Measurements from ENCODE around the gene LMO7. TPM values are rescaled to one million over a fixed set of nuclear protein-coding genes. Genes with fewer than 3 reads are reported as not detected.
"Not testable (repeated sequence)": the region's sequence is repeated elsewhere in the genome, so short reads cannot be mapped to it uniquely, and the experiment has no call there.

LMO7 gene
- total RNA-seq, 2 experiments from 2014 or later = 22.0 to 23.4 TPM

GRCh38 chr13:75715601-75716523 lies 79.7 kb downstream of the LMO7 start:
- no peak overlapping the region for H3K4me3 Mint-ChIP-seq
- ATAC-seq (ENCODE audit: low read depth) (no peak), DNase-seq (no peak)
- H3K36me3 Mint-ChIP-seq = peaks cover 5% of the 10 kb centered on the region
- no peaks in the 10 kb centered on the region for H3K27me3 Mint-ChIP-seq
- no peak overlapping the region for H3K27ac Mint-ChIP-seq
- POLR2A ChIA-PET = no interaction called here
- H3K9me3 Mint-ChIP-seq = peaks cover 2% of the 10 kb centered on the region
- peaks cover 6% of the 10 kb centered on the region for H3K4me1 Mint-ChIP-seq

- POLR2A ChIA-PET = no interaction called here
- peaks cover 6% of the 10 kb centered on the region for H3K4me1 Mint-ChIP-seq
- H3K36me3 Mint-ChIP-seq = peaks cover 6% of the 10 kb centered on the region
- H3K4me3 Mint-ChIP-seq = no peak overlapping the region
- no peak for DNase-seq
- no peaks in the 10 kb centered on the region for H3K27me3 Mint-ChIP-seq
- no peaks in the 10 kb centered on the region for H3K9me3 Mint-ChIP-seq
- no peak for ATAC-seq (ENCODE audit: low read depth)
- H3K27ac Mint-ChIP-seq = no peak overlapping the region
These were observed 81.4 kb downstream of the LMO7 start for GRCh38 chr13:75717525-75717924.

GRCh38 chr13:75721307-75721706 lies 85.2 kb downstream of the LMO7 start:
- H3K4me3 Mint-ChIP-seq = no peak overlapping the region
- DNase-seq (no peak), ATAC-seq (ENCODE audit: low read depth) (no peak)
- H3K4me1 Mint-ChIP-seq = peaks cover 2% of the 10 kb centered on the region
- no peaks in the 10 kb centered on the region for H3K27me3 Mint-ChIP-seq
- no peak overlapping the region for H3K27ac Mint-ChIP-seq
- peaks cover 3% of the 10 kb centered on the region for H3K36me3 Mint-ChIP-seq
- POLR2A ChIA-PET = no interaction called here
- H3K9me3 Mint-ChIP-seq = no peaks in the 10 kb centered on the region

GRCh38 chr13:75723901-75724300 lies 87.8 kb downstream of the LMO7 start:
- H3K27me3 Mint-ChIP-seq = no peaks in the 10 kb centered on the region
- no peak for ATAC-seq (ENCODE audit: low read depth)
- H3K4me1 Mint-ChIP-seq = peaks cover 2% of the 10 kb centered on the region
- H3K4me3 Mint-ChIP-seq = no peak overlapping the region
- H3K36me3 Mint-ChIP-seq = peaks cover 3% of the 10 kb centered on the region
- POLR2A ChIA-PET = no interaction called here
- DNase-seq = no peak
- no peak overlapping the region for H3K27ac Mint-ChIP-seq
- no peaks in the 10 kb centered on the region for H3K9me3 Mint-ChIP-seq

GRCh38 chr13:75724752-75725517 lies 88.8 kb downstream of the LMO7 start:
- DNase-seq = no peak

GRCh38 chr13:75725736-75726135 lies 89.6 kb downstream of the LMO7 start:
- Mint-ChIP-seq H3K4me1 (no peaks in the 10 kb centered on the region), H3K9me3 (no peaks in the 10 kb centered on the region), H3K4me3 (no peak overlapping the region), H3K27ac (no peak overlapping the region), H3K27me3 (no peaks in the 10 kb centered on the region), H3K36me3 (peaks cover 1% of the 10 kb centered on the region)
- DNase-seq (no peak), ATAC-seq (ENCODE audit: low read depth) (no peak)
- POLR2A ChIA-PET = no interaction called here

More at GRCh38 chr13:75724752-75725517, 88.8 kb downstream of the LMO7 start:
- no peak overlapping the region for H3K4me3 Mint-ChIP-seq
- H3K27me3 Mint-ChIP-seq = no peaks in the 10 kb centered on the region
- POLR2A ChIA-PET = no interaction called here
- no peak for ATAC-seq (ENCODE audit: low read depth)
- no peaks in the 10 kb centered on the region for H3K9me3 Mint-ChIP-seq
- H3K4me1 Mint-ChIP-seq = no peaks in the 10 kb centered on the region
- peaks cover 1% of the 10 kb centered on the region for H3K36me3 Mint-ChIP-seq
- no peak overlapping the region for H3K27ac Mint-ChIP-seq

GRCh38 chr13:75726306-75726705 lies 90.2 kb downstream of the LMO7 start:
- Mint-ChIP-seq H3K36me3 (no peaks in the 10 kb centered on the region), H3K27ac (no peak overlapping the region)
- POLR2A ChIA-PET = no interaction called here

GRCh38 chr13:75733113-75733512 lies 97.0 kb downstream of the LMO7 start:
- H3K27me3 Mint-ChIP-seq; H3K27ac Mint-ChIP-seq; H3K4me3 Mint-ChIP-seq; H3K36me3 Mint-ChIP-seq; H3K9me3 Mint-ChIP-seq; H3K4me1 Mint-ChIP-seq; POLR2A ChIA-PET; DNase-seq; ATAC-seq (ENCODE audit: low read depth): not testable (repeated sequence)

More at GRCh38 chr13:75726306-75726705, 90.2 kb downstream of the LMO7 start:
- no peak overlapping the region for H3K4me3 Mint-ChIP-seq
- no peak for DNase-seq
- H3K27me3 Mint-ChIP-seq = no peaks in the 10 kb centered on the region
- no peak for ATAC-seq (ENCODE audit: low read depth)
- H3K9me3 Mint-ChIP-seq = peaks cover 1% of the 10 kb centered on the region
- no peaks in the 10 kb centered on the region for H3K4me1 Mint-ChIP-seq

- POLR2A ChIA-PET = no interaction called here
- no peaks in the 10 kb centered on the region for H3K27me3 Mint-ChIP-seq
- peaks cover 5% of the 10 kb centered on the region for H3K36me3 Mint-ChIP-seq
- H3K27ac Mint-ChIP-seq = no peak overlapping the region
- no peaks in the 10 kb centered on the region for H3K4me1 Mint-ChIP-seq
- H3K4me3 Mint-ChIP-seq = no peak overlapping the region
- DNase-seq (no peak), ATAC-seq (ENCODE audit: low read depth) (no peak)
- H3K9me3 Mint-ChIP-seq = peaks cover 6% of the 10 kb centered on the region
These were observed 100.0 kb downstream of the LMO7 start for GRCh38 chr13:75736173-75736572.

- Mint-ChIP-seq H3K4me1 (no peaks in the 10 kb centered on the region), H3K36me3 (peaks cover 2% of the 10 kb centered on the region), H3K9me3 (peaks cover 9% of the 10 kb centered on the region), H3K27me3 (no peaks in the 10 kb centered on the region), H3K4me3 (no peak overlapping the region), H3K27ac (no peak overlapping the region)
- DNase-seq (no peak), ATAC-seq (ENCODE audit: low read depth) (no peak)
- POLR2A ChIA-PET = interaction anchor here (0.7 kb wide), 1 partner anchor 35 kb away, joined by 3 read pairs; no protein-coding TSS in a partner anchor
These were observed 102.7 kb downstream of the LMO7 start for GRCh38 chr13:75738841-75739240.

- H3K4me3 Mint-ChIP-seq = no peak overlapping the region
- no peak for ATAC-seq (ENCODE audit: low read depth)
These were observed 103.2 kb downstream of the LMO7 start for GRCh38 chr13:75739244-75739868.

GRCh38 chr13:75740031-75740430 lies 103.9 kb downstream of the LMO7 start:
- no peak overlapping the region for H3K27ac Mint-ChIP-seq
- no peak for ATAC-seq (ENCODE audit: low read depth)
- no peak overlapping the region for H3K4me3 Mint-ChIP-seq
- H3K27me3 Mint-ChIP-seq = no peaks in the 10 kb centered on the region
- no peaks in the 10 kb centered on the region for H3K4me1 Mint-ChIP-seq
- H3K9me3 Mint-ChIP-seq = peaks cover 8% of the 10 kb centered on the region
- no peaks in the 10 kb centered on the region for H3K36me3 Mint-ChIP-seq
- DNase-seq = no peak
- POLR2A ChIA-PET = no interaction called here

More at GRCh38 chr13:75739244-75739868, 103.2 kb downstream of the LMO7 start:
- no peak for DNase-seq
- Mint-ChIP-seq H3K36me3 (no peaks in the 10 kb centered on the region), H3K27me3 (no peaks in the 10 kb centered on the region), H3K9me3 (peaks cover 9% of the 10 kb centered on the region), H3K4me1 (no peaks in the 10 kb centered on the region), H3K27ac (no peak overlapping the region)
- POLR2A ChIA-PET = interaction anchor here (0.7 kb wide), 1 partner anchor 36 kb away, joined by 3 read pairs; no protein-coding TSS in a partner anchor

- H3K36me3 Mint-ChIP-seq; ATAC-seq (ENCODE audit: low read depth); POLR2A ChIA-PET; DNase-seq; H3K27ac Mint-ChIP-seq; H3K9me3 Mint-ChIP-seq; H3K4me3 Mint-ChIP-seq; H3K27me3 Mint-ChIP-seq; H3K4me1 Mint-ChIP-seq: not testable (repeated sequence)
These were observed 106.9 kb downstream of the LMO7 start for GRCh38 chr13:75743072-75743471.
